ENCODE measurements around the gene PINLYP. TPM values are rescaled to one million over a fixed set of nuclear protein-coding genes. Genes with fewer than 3 reads are reported as not detected.
A peak's percentile ranks its signal among the peaks of the same experiment; 100 is the strongest.

The PINLYP gene
- total and polyA plus RNA-seq, 2 of the 13 experiments (the other 11 are each of a cell fraction or from before 2014, with no cell fraction given): 0.21 to 0.24 TPM

GRCh38 chr19:43561139-43561970, 14.2 kb upstream of the PINLYP start:
- H3K9ac ChIP-seq (ENCODE audit: insufficient read depth, low read depth, low read length): no peak overlapping the region
- 98% methylated on average over 11 of the region's 12 CpGs for WGBS (ENCODE audit: low lambda C conversion rate)
- no peak for DNase-seq (ENCODE audit: low spot score)
- intact Hi-C loops (cut with micrococcal nuclease; ENCODE audit: unreplicated experiment): no loop called here
- H3K79me2 ChIP-seq (ENCODE audit: insufficient read depth, low read length): no peaks in the 10 kb centered on the region
- H3K9me3 ChIP-seq (ENCODE audit: low read length): no peaks in the 10 kb centered on the region
- FAIRE-seq: no peak
- no peak for TF ChIP-seq ZNF30 (CRISPR knock-in tag; IDR thresholded peaks at IDR 0.05)
- peak; percentile 50; the same call in 1 of the 2 replicates for TF ChIP-seq CHD4 (IDR thresholded peaks at IDR 0.05; ENCODE audit: borderline replicate concordance, low read length)
- TF ChIP-seq ZNF629 (CRISPR knock-in tag; conservative IDR thresholded peaks at IDR 0.05): peak; percentile 85
- no peak for TF ChIP-seq SOX13 (IDR thresholded peaks at IDR 0.05)
- no peak for TF ChIP-seq SOX13 (CRISPR knock-in tag; conservative IDR thresholded peaks at IDR 0.05 in 1 of 2, IDR thresholded peaks at IDR 0.05 in 1 of 2)
- TF ChIP-seq XBP1 (CRISPR knock-in tag; IDR thresholded peaks at IDR 0.05): no peak
- ChIA-PET POLR2A (no interaction called here), CTCF (ENCODE audit: low intra/inter-chr PET ratio, low total read pairs) (interaction anchor here (0.5 kb wide), 1 partner anchor 896 kb away, joined by 3 read pairs; no protein-coding TSS in a partner anchor)
- peaks cover 1 to 24% of the 10 kb centered on the region in 2 experiments; a peak in 4 of 5 replicates for H3K36me3 ChIP-seq (replicated peaks in 1 of 2; ENCODE audit: control insufficient read depth in 1 of 2, insufficient read depth in 2 of 2, low read length in 2 of 2)
- no peak overlapping the region for H3K27ac ChIP-seq (ENCODE audit: extremely low read length, insufficient read depth, low read length)
- no peak overlapping the region for H3K4me2 ChIP-seq (ENCODE audit: low read depth, low read length)
- no peaks in the 10 kb centered on the region for H3K4me1 ChIP-seq (ENCODE audit: insufficient read depth, low read length)
- no TSS peak for BruUV-seq (replicated peaks)
- no peak for ATAC-seq
- H3K27me3 ChIP-seq (ENCODE audit: control insufficient read depth in 1 of 2, insufficient read depth in 2 of 2, low read length in 2 of 2): no peaks in the 10 kb centered on the region
- in situ Hi-C loops (cut with HindIII; ENCODE audit: extremely low pct_ligation_motif_present, low pct_unique_long_range_greater_than_20kb): no loop called here
- no peaks in the 10 kb centered on the region for H4K20me1 ChIP-seq (ENCODE audit: insufficient read depth, low read length)
- no peak overlapping the region for H3K4me3 ChIP-seq (replicated peaks in 1 of 3; ENCODE audit: insufficient read depth in 1 of 3, low read depth in 2 of 3, low read length in 3 of 3)
- no peak overlapping the region for H2AFZ ChIP-seq (ENCODE audit: low read length)

GRCh38 chr19:43562226-43562697, 13.3 kb upstream of the PINLYP start:
- no peaks in the 10 kb centered on the region for H4K20me1 ChIP-seq (ENCODE audit: insufficient read depth, low read length)
- no peaks in the 10 kb centered on the region for H3K4me1 ChIP-seq (ENCODE audit: insufficient read depth, low read length)
- intact Hi-C loops (cut with micrococcal nuclease; ENCODE audit: unreplicated experiment) (no loop called here), in situ Hi-C loops (cut with HindIII; ENCODE audit: extremely low pct_ligation_motif_present, low pct_unique_long_range_greater_than_20kb) (no loop called here)
- H3K36me3 ChIP-seq (replicated peaks in 1 of 2; ENCODE audit: control insufficient read depth in 1 of 2, insufficient read depth in 2 of 2, low read length in 2 of 2): peaks cover 1 to 24% of the 10 kb centered on the region in 2 experiments; a peak in 4 of 5 replicates
- BruUV-seq (replicated peaks): no TSS peak
- DNase-seq (ENCODE audit: low spot score) (no peak), ATAC-seq (no peak), FAIRE-seq (no peak)
- ChIA-PET CTCF (ENCODE audit: low intra/inter-chr PET ratio, low total read pairs) (no interaction called here), POLR2A (no interaction called here)
- H3K27me3 ChIP-seq (ENCODE audit: control insufficient read depth in 1 of 2, insufficient read depth in 2 of 2, low read length in 2 of 2): no peaks in the 10 kb centered on the region
- no peak overlapping the region for H2AFZ ChIP-seq (ENCODE audit: low read length)
- H3K4me2 ChIP-seq (ENCODE audit: low read depth, low read length): no peak overlapping the region
- no peak overlapping the region for H3K27ac ChIP-seq (ENCODE audit: extremely low read length, insufficient read depth, low read length)
- no peaks in the 10 kb centered on the region for H3K9me3 ChIP-seq (ENCODE audit: low read length)
- WGBS (ENCODE audit: low lambda C conversion rate): 93% methylated on average over 6 of the region's 6 CpGs
- no peak overlapping the region for H3K9ac ChIP-seq (ENCODE audit: insufficient read depth, low read depth, low read length)
- no peak overlapping the region for H3K4me3 ChIP-seq (replicated peaks in 1 of 3; ENCODE audit: insufficient read depth in 1 of 3, low read depth in 2 of 3, low read length in 3 of 3)
- no peaks in the 10 kb centered on the region for H3K79me2 ChIP-seq (ENCODE audit: insufficient read depth, low read length)
- TF ChIP-seq ZNF20 (CRISPR knock-in tag; IDR thresholded peaks at IDR 0.05) (no peak), CSRNP2 (CRISPR knock-in tag; conservative IDR thresholded peaks at IDR 0.05; ENCODE audit: low read depth) (no peak), ZNF557 (CRISPR knock-in tag; IDR thresholded peaks at IDR 0.05) (no peak), ZNF737 (CRISPR knock-in tag; IDR thresholded peaks at IDR 0.05; ENCODE audit: borderline replicate concordance) (no peak), GZF1 (CRISPR knock-in tag; IDR thresholded peaks at IDR 0.05) (no peak), NFIC (IDR thresholded peaks at IDR 0.05; ENCODE audit: low read length) (no peak), ZNF7 (CRISPR knock-in tag; IDR thresholded peaks at IDR 0.05) (no peak), ZFP36L1 (CRISPR knock-in tag; IDR thresholded peaks at IDR 0.05) (no peak), PTBP1 (IDR thresholded peaks at IDR 0.05; ENCODE audit: low read depth, low read length, poor library complexity, severe bottlenecking) (no peak), ZBTB43 (CRISPR knock-in tag; conservative IDR thresholded peaks at IDR 0.05) (no peak)

Measured in HepG2 (cell line).